Colonic mucosa (tissue), 4 donors: Measurements from ENCODE around the gene ZNF304. TPM values are rescaled to one million over a fixed set of nuclear protein-coding genes. Genes with fewer than 3 reads are reported as not detected.

ENCODE experiments used
- DNase-seq: peaks from one replicate; pipeline ENCODE4 v3.0.0-alpha.2; 2020
- H3K27ac ChIP-seq: fragments of 200-600 bp; one replicate; pipeline ENCODE4 v1.8.0; 2021
- H3K27me3 ChIP-seq: fragments of 200-600 bp; one replicate; pipeline ENCODE4 v1.8.0; 2021
- H3K36me3 ChIP-seq: fragments of 200-600 bp; one replicate; pipeline ENCODE4 v1.8.0; 2021
- H3K4me1 ChIP-seq: fragments of 200-600 bp; one replicate; pipeline ENCODE4 v1.8.0; 2021; ENCODE audit warnings: mild to moderate bottlenecking
- H3K4me3 ChIP-seq: fragments of 200-600 bp; one replicate; pipeline ENCODE4 v1.8.0; 2021
- H3K9ac ChIP-seq, 2 donors: one replicate each; pipeline ENCODE4 v1.7.0; 2013; ENCODE audit warnings: control low read depth in 2 of 2, low read depth in 2 of 2, low read length in 2 of 2
- H3K9me3 ChIP-seq: fragments of 200-600 bp; one replicate; pipeline ENCODE4 v1.8.0; 2021
- CTCF ChIP-seq: fragments of 200-600 bp; IDR thresholded peaks from one replicate; pipeline ENCODE4 v1.8.0; 2022; ENCODE audit warnings: antibody characterized with exemption, mild to moderate bottlenecking
- intact Hi-C: fragments of 100-400 bp; cut with DNase I; formaldehyde crosslinking; loops from one replicate; pipeline ENCODE4 v1.14.1; 2022
- total RNA-seq, 2 donors: library from RNA; stranded (reverse); fragmentation: NEBNext Ultra II Directional in 1 of 2; extraction: Animal tissue kit (Norgen Biotek cat#: 25700) in 1 of 2; gene quantifications; one replicate each; pipeline ENCODE4 v1.2.1, GENCODE V29; 2021
- donor health status: healthy.
- donor health status: DM: no; HTN: no; CAD: no.
- donor health status: DM: no; HTN: no; CAD: no.

Gene ZNF304
- 1 to 10 TPM; 3.6 TPM for total RNA-seq

- Histone ChIP-seq H3K9me3 (no peaks in the 10 kb centered on the region), H3K9ac (peak within 1 kb of the TSS; percentile 85 to 86), H3K27ac (no peak within 1 kb of the TSS), H3K4me1 (no peaks in the 10 kb centered on the region), H3K4me3 (peak within 1 kb of the TSS; percentile 80), H3K27me3 (no peaks in the 10 kb centered on the region), H3K36me3 (peaks cover 3% of the 10 kb centered on the region)
- no peak for TF ChIP-seq CTCF
- intact Hi-C loops, result no loop called here
- peak; percentile 94 for DNase-seq
These were observed at the start of gene ZNF304 for GRCh38 chr19:57350877-57351805. Gene ZNF304, plus strand, starts transcription at chr19:57351271. Its CDS starts 394 bp downstream, at chr19:57351665.

GRCh38 chr19:57302020-57302465 lies 49.0 kb upstream of the ZNF304 start:
- Histone ChIP-seq H3K4me3 (no peak overlapping the region), H3K27me3 (no peaks in the 10 kb centered on the region), H3K4me1 (no peaks in the 10 kb centered on the region), H3K9me3 (no peaks in the 10 kb centered on the region), H3K27ac (no peak overlapping the region), H3K36me3 (no peaks in the 10 kb centered on the region), H3K9ac (no peak overlapping the region)
- no peak for TF ChIP-seq CTCF
- DNase-seq, result no peak
- intact Hi-C loops, result no loop called here

- Histone ChIP-seq H3K4me1 (no peaks in the 10 kb centered on the region), H3K27me3 (no peaks in the 10 kb centered on the region), H3K36me3 (no peaks in the 10 kb centered on the region), H3K9ac (no peak overlapping the region), H3K4me3 (no peak overlapping the region), H3K27ac (no peak overlapping the region), H3K9me3 (no peaks in the 10 kb centered on the region)
- DNase-seq, result no peak
- intact Hi-C loops, result no loop called here
- TF ChIP-seq CTCF, result no peak
These were observed 48.2 kb upstream of the ZNF304 start for GRCh38 chr19:57302727-57303401.

- H3K4me3 ChIP-seq, result no peak overlapping the region
- intact Hi-C loops, result no loop called here
- H3K27me3 ChIP-seq, result no peaks in the 10 kb centered on the region
- no peak for TF ChIP-seq CTCF
- H3K9ac ChIP-seq, result no peak overlapping the region
- no peak for DNase-seq
- no peaks in the 10 kb centered on the region for H3K4me1 ChIP-seq
- H3K9me3 ChIP-seq, result no peaks in the 10 kb centered on the region
- H3K27ac ChIP-seq, result no peak overlapping the region
- H3K36me3 ChIP-seq, result no peaks in the 10 kb centered on the region
These were observed 46.0 kb upstream of the ZNF304 start for GRCh38 chr19:57305056-57305455.

GRCh38 chr19:57308514-57308913 lies 42.6 kb upstream of the ZNF304 start:
- no peak for DNase-seq
- Histone ChIP-seq H3K36me3 (no peaks in the 10 kb centered on the region), H3K9ac (no peak overlapping the region), H3K4me3 (no peak overlapping the region), H3K27ac (no peak overlapping the region), H3K4me1 (no peaks in the 10 kb centered on the region), H3K9me3 (no peaks in the 10 kb centered on the region), H3K27me3 (no peaks in the 10 kb centered on the region)
- no peak for TF ChIP-seq CTCF
- intact Hi-C loops, result no loop called here
